Left ventricle myocardium superior (tissue), 1 donor: ENCODE results near the gene CATSPERB. TPM values are rescaled to one million over a fixed set of nuclear protein-coding genes. Genes with fewer than 3 reads are reported as not detected.
A peak's percentile ranks its signal among the peaks of the same experiment; 100 is the strongest.

ENCODE experiments used
- ATAC-seq: fragments of 200-7000 bp; cut with Tn5 transposase; one replicate; pipeline ENCODE4 v1.9.1; 2020; ENCODE audit warnings: mild to moderate bottlenecking, moderate library complexity
- DNase-seq: peaks from one replicate; pipeline ENCODE4 v3.0.0-alpha.2; 2020
- intact Hi-C: fragments of 100-400 bp; cut with micrococcal nuclease; formaldehyde crosslinking; loops from one replicate; pipeline ENCODE4 v1.11.0; 2022
- long read RNA-seq: library from polyadenylated mRNA; unstranded; transcript quantifications from one replicate; pipeline ENCODE4 v2.0.0, GENCODE V29; 2021
- total RNA-seq: library from RNA; stranded (reverse); fragmentation: NEBNext Ultra II Directional; extraction: Animal tissue kit (Norgen Biotek cat#: 25700); gene quantifications from one replicate; pipeline ENCODE4 v1.2.1, GENCODE V29; 2021
- donor health status: DM: no; HTN: yes; CAD: no; lungs with severe emphysema.

CATSPERB gene, protein sequence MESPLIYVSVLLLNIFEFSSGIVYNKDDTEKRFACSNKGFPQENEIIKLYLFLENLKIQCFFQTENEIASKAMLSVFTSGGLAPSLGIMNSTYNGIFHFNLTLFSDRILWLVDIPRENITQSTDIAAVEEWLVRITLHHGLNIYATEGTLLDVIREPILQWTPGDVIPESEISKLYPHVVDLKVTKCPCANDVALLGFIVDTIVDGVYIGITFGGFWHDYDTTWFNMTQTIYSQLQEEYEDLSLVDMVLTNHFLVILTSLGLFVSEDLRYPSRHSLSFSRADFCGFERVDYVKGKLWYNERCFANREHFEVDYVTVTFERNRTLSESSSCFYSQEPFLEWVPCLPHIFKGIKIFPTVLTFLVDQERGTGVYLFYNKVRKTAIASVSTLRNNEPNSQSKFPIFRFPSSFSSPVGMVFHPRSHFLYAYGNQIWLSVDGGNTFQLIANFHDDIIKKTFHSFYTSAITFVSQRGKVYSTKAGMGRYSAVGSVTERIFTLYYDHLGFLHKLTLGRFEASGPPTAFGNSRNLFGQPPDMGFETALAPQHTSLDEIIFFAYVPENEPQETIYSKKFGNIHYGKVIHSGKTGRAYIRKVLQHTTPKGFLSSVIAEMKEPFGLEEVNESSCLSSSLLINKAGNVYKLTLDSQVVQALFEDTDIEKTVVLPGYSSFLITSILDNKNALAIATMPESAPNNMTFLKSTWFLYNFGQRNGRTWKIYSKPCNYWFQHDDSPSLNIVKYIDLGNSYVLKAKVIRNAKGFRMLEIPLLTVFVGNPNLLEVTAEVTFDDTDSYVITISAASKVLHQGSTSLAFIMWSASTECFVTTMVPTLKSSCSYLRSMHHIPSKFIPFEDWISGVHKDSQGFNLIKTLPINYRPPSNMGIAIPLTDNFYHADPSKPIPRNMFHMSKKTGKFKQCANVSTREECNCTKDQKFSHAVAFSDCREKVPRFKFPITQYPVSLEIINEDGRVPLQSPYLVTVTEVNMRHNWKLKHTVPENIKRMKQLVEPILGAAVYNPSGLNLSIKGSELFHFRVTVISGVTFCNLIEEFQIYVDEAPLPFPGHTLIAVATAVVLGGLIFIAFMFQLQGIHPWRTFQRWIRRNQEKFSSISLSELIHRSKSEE
- 0.37 TPM for total RNA-seq
- long read RNA-seq, result 0 reads

GRCh38 chr14:91731986-91732385 lies at the start of gene CATSPERB:
Gene CATSPERB (minus strand): TSS chr14:91732086. CDS start chr14:91729479, 2,607 bp downstream.
- intact Hi-C loops, result no loop called here
- no peak for DNase-seq
- no peak for ATAC-seq

DNA sequence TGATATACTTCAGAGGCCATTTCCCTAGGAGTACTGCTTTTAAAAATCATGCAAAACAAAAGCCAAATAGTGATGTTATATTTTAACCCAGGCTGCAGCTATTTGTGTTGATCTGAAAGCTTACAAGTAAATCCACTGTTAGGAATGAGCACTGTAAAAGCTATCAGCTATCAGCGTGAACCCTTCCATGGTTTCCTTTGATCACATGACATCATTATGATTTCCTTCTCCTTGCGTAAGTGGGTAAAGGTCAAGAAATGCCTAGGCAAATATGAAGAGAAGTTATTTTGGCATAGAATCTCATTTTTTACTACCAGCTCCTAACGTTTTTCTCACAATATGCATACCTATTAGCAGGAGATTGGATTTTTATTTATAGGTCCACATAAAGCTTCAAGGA lies 48.6 kb upstream of the CATSPERB start:
- intact Hi-C loops, result no loop called here
- DNase-seq (no peak), ATAC-seq (no peak)

DNA sequence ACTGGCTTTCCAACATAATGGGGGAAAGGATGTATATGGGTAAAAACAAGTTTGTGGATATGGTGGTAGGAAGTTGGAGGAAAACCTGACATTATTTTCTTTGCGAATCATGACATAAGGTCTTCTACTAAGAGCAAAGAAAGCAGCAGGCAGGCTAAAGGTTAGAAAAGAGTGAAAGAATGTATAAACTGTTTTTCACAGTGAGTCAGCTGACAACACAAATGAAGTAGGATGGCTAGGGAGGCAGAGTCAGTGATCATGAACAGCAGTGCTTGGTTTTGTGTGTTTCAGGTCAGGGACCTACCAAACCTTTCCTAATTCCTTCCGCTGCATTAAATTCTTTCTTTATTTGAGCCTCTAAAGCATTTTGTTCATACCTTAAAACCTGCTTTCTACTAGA lies 46.3 kb upstream of the CATSPERB start:
- no peak for DNase-seq
- intact Hi-C loops, result no loop called here
- no peak for ATAC-seq

DNA sequence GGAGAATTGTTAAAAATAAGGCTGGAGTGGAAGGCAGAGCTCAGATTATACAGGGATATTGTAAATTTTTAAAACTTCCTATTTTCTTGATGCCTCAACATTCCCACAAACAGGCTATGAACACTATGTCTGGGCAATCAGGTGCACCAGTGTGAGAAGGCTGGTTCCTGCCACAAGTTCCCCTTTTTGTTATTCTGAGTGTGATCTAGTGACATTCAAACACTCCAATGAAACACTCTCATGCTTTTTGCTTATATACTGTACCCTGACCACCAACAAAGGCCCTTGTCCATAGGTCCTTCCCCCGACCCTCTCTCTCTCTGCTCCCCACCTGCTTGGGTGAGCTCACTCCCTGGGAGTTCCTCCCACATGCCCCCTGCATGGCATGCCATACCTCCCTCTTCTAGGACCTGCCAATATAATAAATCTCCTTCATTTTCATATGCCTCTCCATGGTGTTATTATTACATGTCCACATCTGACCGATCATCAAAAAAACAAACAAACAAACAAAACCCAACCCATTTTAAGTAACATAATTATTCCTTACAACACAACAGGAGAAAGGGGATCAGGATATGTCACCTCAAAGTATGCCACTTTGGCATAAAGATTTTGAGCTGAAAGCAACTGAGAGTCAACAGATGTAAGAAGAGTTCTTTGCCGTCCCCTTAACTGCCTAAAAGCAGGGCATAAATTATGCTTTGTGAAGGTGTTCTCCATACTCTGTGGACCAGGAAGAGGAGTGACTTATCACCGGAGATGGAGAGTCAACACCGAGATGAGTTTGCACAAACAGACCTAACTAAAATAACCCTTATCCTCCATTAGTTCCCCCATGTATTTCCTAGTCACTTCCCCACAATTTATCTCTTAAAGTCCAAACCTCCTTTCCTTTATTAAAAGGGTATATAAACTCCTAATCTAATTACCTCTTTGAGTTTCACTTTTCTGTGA lies 42.5 kb upstream of the CATSPERB start:
- intact Hi-C loops, result no loop called here
- no peak for DNase-seq
- no peak for ATAC-seq

- intact Hi-C loops, result no loop called here
- ATAC-seq (no peak), DNase-seq (no peak)
Measured at GRCh38 chr14:91770185-91770584, 38.3 kb upstream of the CATSPERB start.

- no peak for DNase-seq
- no peak for ATAC-seq
- intact Hi-C loops, result no loop called here
Measured at GRCh38 chr14:91755570-91756295, 23.8 kb upstream of the CATSPERB start.

DNA sequence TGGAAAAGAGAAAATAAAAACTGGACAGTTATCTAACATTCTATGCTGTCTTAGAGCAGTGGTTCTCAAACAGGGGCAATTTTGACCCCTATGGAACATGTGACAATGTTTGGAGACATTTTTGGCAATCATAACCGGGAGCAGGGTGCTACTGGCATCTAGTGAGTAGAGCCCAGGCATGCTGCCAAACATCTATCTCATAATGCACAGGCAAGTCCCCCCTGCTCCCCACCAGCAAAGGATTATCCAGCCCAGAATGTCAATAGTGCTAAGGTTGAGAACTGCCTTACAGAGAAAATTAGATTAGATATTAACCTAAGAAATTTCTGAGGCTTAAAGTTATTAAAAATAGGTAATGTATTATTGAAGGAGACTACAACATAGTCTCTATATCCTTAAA lies 22.9 kb upstream of the CATSPERB start:
- DNase-seq, result no peak
- intact Hi-C loops, result no loop called here
- no peak for ATAC-seq

- peak; percentile 41 for ATAC-seq
- intact Hi-C loops, result no loop called here
- no peak for DNase-seq
Measured at GRCh38 chr14:91754185-91754584, 22.3 kb upstream of the CATSPERB start.

GRCh38 chr14:91753501-91754128 lies 21.7 kb upstream of the CATSPERB start:
- DNase-seq (no peak), ATAC-seq (no peak)
- intact Hi-C loops, result no loop called here

DNA sequence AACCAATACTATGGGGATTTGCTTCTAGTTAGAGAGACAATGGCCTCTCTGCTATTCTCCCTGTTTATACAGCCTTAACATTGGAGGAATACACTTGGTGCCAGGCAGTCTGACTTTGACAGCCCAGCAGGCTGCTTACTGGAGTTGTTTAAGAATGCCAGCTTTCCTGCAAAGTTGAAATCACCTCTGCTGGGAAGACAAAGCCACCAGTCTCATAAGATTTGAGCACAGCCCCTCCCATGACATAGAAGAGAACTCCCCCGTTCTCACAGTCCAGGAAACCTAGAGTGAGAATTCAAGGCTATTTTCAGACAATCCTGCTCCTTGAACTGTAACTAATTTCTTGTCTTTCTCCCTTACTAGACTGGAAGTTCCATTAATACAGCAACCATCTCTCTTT lies 21.1 kb upstream of the CATSPERB start:
- intact Hi-C loops, result no loop called here
- DNase-seq, result no peak
- ATAC-seq, result no peak

DNA sequence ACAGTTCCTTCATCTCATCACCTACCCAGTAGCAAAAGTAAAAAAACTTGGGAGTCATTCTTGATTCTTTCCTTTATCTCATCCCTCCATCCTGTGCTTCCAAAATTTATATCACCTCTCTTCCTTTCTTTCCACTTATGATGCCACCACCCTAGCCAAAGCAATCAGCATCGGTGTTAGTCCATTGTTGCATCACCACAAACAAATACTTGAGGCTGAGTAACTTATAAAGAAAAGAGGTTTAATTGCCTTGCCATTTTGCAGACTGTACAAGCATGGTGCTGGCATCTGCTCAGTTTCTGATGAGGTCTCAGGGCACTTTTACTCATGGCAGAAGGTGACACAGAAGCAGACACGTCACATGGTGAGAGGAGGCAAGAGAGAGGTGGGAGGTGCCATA lies 19.8 kb upstream of the CATSPERB start:
- no peak for DNase-seq
- intact Hi-C loops, result no loop called here

GRCh38 chr14:91750634-91751198 lies 18.8 kb upstream of the CATSPERB start:
- intact Hi-C loops, result no loop called here
- ATAC-seq (no peak), DNase-seq (no peak)

More for the DNA sequence above, 19.8 kb upstream of the CATSPERB start:
- no peak for ATAC-seq

DNA sequence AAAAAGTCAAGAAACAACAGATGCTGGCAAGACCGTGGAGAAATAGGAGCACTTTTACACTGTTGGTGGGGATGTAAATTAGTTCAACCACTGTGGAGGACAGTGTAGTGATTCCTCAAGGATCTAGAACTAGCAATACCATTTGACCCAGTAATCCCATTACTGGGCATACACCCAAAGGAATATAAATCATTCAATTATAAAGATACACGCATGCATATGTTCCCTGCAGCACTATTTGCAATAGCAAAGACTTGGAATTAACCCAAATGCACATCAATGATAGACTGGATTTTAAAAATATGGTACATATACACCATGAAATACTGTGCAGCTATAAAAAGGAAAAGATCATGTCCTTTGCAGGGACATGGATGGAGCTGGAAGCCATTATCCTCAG lies 18.0 kb upstream of the CATSPERB start:
- DNase-seq, result no peak
- ATAC-seq, result no peak
- intact Hi-C loops, result no loop called here

DNA sequence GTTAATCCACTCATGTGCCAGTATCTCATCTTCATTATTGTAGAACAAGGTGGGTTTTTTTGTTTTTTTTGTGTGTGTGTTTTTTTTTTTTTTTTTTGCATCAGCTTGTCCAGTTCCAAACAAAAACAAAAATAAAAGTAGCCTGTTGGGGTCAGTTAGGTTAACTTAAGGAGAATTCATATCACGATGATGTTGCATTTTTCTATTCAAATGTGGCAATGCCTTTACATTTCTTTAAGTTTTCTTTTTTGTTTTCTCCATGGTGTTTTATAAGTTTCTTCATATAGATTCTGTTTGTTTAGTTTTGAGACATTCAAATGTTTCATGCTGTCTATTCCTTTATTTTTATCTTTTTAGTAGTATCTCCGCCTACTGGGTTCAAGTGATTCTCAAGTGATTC lies 16.2 kb upstream of the CATSPERB start:
- intact Hi-C loops, result no loop called here
- no peak for DNase-seq
- no peak for ATAC-seq

DNA sequence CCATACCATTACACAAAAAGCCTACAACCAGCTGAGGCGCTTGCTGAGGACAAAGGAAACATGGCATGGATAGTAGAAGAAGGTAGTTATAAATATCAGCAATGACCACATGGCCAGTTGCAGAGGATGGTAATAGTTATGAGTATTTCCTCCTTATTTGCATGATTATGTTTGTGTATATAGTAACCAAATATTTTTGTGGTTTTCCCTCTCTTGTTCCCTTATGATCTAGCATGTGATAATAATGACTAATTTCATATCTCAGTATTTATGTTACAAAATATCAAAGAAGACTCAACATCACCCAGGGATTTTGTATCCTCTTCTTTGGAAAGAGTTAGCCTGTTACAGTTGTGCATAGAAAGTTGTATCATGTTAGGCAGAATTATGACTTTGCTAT lies 13.5 kb upstream of the CATSPERB start:
- intact Hi-C loops, result no loop called here
- ATAC-seq (no peak), DNase-seq (no peak)

GRCh38 chr14:91744068-91744480 lies 12.2 kb upstream of the CATSPERB start:
- ATAC-seq (no peak), DNase-seq (no peak)
- intact Hi-C loops, result no loop called here

DNA sequence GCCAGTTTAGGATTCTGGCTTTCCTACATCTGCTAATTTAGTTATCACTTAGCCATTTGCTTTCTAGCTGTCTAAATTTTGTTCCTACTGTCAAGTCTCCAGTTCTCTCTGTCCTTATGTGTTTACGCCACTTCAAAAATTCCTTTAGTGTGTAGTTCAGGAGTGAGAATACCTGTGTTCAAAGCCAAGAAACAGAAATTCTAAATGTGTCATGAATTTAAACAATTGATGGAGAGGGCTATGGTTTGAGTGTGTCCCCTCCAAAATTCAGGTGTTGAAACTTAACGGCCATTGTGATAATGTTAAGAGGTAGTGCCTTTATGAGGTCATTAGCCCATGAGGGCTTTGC lies 11.4 kb upstream of the CATSPERB start:
- no peak for ATAC-seq
- intact Hi-C loops, result no loop called here
- DNase-seq, result no peak
